ENCODE data around the gene ZNF529. TPM values are rescaled to one million over a fixed set of nuclear protein-coding genes. Genes with fewer than 3 reads are reported as not detected.

ZNF529 gene
- total RNA-seq: 9.9 and 14.4 TPM in 2 replicates

DNA sequence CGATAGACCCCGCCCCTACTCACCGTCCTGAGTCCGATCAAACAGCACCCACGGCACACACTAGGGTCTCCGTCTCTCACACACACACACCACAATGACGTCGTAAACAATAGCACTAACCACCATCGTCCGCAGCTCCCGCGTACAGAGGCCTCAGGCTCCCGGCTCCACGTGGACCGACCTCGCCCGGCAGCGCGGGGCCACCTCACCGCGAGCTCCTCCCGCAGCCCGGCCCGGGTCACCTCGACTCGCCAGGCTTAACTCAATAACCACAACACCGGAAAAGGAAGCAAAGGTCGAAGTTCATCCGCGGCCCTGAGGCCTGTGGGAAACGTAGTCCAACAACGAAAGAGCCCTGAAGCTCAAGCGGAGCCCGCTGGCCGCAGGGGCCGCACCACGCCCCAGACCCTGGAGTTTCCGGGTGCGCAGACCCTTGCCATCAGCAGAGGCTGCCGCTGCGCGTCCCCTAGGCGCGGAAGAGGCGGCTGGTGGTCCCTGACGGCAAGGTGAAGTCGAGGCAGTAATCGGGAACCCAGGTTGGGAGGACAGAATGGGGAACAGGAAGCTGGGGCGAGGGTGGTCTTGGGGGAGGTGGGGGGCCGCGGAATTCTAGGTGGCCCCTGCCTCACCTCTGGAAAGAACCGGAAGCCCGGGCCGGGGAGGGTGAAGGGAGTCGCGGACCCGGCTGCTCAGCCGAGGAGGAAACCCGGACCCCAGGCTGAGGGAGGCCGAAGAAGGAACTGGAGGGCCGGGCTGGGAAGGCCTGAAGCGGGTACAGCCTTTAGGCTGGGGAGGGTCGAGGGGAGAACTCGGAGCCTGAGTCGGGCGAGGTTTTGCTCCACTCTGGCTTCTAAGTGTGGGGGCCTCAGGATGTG lies at the start of gene ZNF529:
Gene ZNF529 (minus strand): TSS at position 273 of the 875 bp plus-strand sequence. CDS start 946 bp downstream, outside the sequence.

DNA sequence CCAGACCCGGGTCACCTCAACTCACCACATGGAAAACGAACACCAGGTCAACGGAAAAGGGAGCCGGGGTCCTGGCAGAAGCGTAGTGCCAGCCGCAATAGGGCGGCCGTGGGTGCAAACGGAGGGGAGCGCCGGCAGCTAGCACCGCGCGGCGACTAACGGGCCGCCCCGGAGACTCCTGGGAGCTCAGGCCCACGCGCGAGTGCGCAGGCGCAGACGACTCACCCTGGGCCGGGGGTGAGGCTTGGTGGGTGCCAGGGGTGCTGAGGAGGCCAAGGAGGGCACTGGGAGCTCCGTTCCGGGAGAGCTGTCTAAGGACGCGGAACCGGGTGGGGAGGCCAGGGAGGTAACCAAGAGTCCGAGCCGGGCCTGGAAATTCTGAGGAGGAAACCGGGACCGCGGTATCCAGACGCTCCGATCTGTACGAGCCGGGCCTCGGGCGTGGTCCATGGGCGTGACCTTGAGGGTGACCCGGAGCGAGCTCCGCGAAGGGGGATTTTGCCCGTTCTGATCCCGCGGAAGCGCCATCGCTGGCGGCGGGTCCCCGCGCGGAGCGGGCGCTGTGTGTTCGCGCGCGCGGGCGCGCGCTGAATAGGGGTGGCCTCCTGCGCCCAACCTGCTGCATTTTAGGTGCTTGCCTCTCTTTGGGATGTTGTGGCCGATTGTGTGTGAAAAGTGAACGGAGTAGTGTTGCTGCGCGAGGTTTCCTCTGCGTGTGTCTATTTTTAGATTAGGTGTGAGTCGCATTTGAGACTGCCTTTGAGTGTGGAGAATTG lies 32.2 kb upstream of the ZNF529 start, which contains the start of gene ZNF382:
Gene ZNF382 (plus strand): TSS at position 213 of the 776 bp plus-strand sequence. CDS start 4,602 bp downstream, outside the sequence.

DNA sequence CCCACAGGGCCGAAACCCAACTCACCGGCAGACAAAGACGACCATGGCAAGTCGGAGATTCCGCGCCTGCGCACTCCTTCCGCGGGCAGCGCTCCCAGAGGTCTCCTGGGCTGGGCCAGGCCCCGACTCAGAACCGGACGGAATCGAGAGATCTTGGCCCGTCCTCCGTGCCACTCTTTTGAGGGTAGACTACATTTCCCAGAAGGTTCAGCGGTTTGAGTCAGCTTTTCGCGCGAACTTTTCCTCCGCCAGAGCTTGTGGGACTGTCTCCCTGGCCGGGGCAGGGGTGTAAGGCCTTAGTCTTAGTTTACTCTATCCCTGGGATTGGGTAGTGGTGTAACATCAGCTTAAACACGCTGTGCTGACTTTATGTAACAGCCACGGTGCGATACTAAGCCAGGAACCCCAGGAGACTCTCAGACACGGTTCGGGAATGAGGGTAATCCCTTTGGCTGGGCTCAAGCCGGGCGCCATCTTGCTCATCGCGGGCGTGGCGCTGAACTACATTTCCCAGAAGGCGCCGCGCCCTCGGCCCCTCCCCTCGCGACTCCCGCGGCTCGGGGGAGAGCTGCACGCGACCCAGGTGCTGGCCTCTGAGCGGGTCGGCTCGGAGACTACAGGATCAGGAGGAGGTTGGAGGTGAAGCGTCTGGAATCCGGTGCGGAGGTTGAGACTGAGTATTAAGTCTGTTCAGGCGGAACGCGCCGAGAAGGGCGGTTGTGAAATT lies 44.7 kb downstream of the ZNF529 start, which contains the start of gene ZNF260:
Gene ZNF260 (minus strand): TSS at position 78 of the 727 bp plus-strand sequence. CDS start 13,033 bp downstream, outside the sequence.

Other genes starting within 250 kb of the ZNF529 start
- gene ZFP14, start 194.1 kb downstream of the ZNF529 start, total RNA-seq: 1.7 and 2.8 TPM in 2 replicates
- gene ZFP82, start 154.6 kb downstream of the ZNF529 start, total RNA-seq: 3.8 and 7.8 TPM in 2 replicates
- gene ZNF566, start 83.7 kb downstream of the ZNF529 start, total RNA-seq: 5.5 and 12.9 TPM in 2 replicates
- gene ZNF260, start 45.0 kb downstream of the ZNF529 start, total RNA-seq: 16.4 and 24.0 TPM in 2 replicates
- 4.1 and 5.8 TPM in 2 replicates for gene ZNF382, start 32.0 kb upstream of the ZNF529 start, total RNA-seq
- 11.6 and 13.7 TPM in 2 replicates for gene ZNF461, start 93.5 kb upstream of the ZNF529 start, total RNA-seq
- 8.9 and 11.5 TPM in 2 replicates for gene ZNF567, start 114.3 kb upstream of the ZNF529 start, total RNA-seq
- gene ZNF850, start 199.5 kb upstream of the ZNF529 start, total RNA-seq: 1.4 and 2.2 TPM in 2 replicates